Stimulated activated CD8-positive, alpha-beta memory T cell treated with anti-CD3 and anti-CD28 coated beads, Interleukin-2, amount 100 ng/mL, for 48 hours (primary cell): ENCODE measurements around the gene CCDC60.
"Not testable (repeated sequence)": the region's sequence is repeated elsewhere in the genome, so short reads cannot be mapped to it uniquely, and the experiment has no call there.

ENCODE experiments used
- DNase-seq, 2 donors: peaks; one replicate each; pipeline ENCODE4 v3.0.0-alpha.2; 2020; ENCODE audit warnings: low read depth in 2 of 2

The CCDC60 gene

GRCh38 chr12:119338593-119339363, 4.2 kb downstream of the CCDC60 start:
- DNase-seq, result no peak

DNA sequence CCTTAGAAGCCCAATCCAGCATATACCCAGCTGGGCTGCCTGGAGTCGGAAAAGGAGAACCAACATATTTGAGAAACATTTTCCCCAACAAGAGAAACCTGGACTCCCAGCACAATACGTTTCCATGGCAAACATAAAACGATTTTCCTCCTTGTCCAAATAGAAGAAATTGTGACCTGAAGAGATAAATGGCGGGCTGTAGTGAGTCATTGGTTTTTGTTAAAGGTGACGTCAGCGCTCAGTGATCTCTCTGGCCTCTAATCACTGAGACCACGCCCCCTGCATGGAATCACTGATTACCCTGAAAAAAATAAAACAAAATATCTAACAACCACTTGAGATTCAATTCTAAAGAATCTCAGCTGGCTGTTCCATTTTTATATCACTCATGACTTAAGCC, 6.0 kb downstream of the CCDC60 start:
- no peak for DNase-seq

DNA sequence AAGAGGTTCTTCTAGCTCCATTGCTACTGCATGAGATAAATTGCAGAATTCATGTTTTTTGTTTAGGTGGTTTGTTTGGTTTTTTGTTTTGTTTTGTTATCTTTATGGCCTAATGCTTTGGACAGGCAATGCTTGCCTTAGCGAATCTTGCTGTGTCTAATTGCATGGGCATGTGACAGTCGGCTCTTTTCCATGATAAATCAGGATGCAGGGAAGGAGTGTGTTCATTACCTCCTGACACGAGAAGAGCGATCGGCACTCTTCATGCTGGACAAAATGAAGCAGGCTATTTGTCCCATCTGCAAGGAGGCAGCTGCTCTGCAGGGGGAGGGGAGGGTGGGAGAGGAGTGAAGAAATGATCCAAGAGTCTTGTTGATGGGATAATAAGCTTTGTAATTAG, 6.5 kb downstream of the CCDC60 start:
- no peak for DNase-seq

GRCh38 chr12:119341988-119342387, 7.5 kb downstream of the CCDC60 start:
- no peak for DNase-seq

- no peak for DNase-seq
These were observed 8.6 kb downstream of the CCDC60 start for GRCh38 chr12:119343130-119343529.

GRCh38 chr12:119354172-119354571, 19.6 kb downstream of the CCDC60 start:
- DNase-seq, result no peak

GRCh38 chr12:119360366-119360765, 25.8 kb downstream of the CCDC60 start:
- DNase-seq, result not testable (repeated sequence)

- DNase-seq, result no peak
These were observed 28.5 kb downstream of the CCDC60 start for GRCh38 chr12:119363037-119363436.

GRCh38 chr12:119363490-119363889, 29.0 kb downstream of the CCDC60 start:
- DNase-seq, result no peak

- no peak for DNase-seq
These were observed 30.9 kb downstream of the CCDC60 start for GRCh38 chr12:119365451-119365850.

GRCh38 chr12:119366007-119366406, 31.5 kb downstream of the CCDC60 start:
- DNase-seq, result no peak

DNA sequence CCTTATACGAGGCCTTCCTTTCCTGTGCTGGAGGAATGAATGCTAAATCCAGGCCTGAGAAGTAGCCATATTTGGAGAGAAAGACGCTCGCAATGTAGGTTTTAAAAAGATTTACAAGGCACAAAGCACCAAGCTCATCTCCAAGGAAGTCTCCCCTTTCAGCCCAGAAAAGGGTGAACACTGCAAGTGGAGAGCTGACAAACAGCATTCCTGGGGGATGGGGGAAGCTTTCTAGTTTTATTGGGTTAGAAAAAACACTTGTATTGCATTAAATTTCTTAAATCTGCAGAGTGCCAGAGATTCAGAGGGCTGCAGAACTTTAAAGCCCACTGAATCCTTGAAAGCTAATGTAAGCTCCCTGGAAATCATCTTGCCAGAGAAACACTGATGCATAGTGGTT, 34.6 kb downstream of the CCDC60 start:
- no peak for DNase-seq

- no peak for DNase-seq
These were observed 35.5 kb downstream of the CCDC60 start for GRCh38 chr12:119369907-119370546.

- DNase-seq, result no peak
These were observed 38.0 kb downstream of the CCDC60 start for GRCh38 chr12:119372540-119372939.

DNA sequence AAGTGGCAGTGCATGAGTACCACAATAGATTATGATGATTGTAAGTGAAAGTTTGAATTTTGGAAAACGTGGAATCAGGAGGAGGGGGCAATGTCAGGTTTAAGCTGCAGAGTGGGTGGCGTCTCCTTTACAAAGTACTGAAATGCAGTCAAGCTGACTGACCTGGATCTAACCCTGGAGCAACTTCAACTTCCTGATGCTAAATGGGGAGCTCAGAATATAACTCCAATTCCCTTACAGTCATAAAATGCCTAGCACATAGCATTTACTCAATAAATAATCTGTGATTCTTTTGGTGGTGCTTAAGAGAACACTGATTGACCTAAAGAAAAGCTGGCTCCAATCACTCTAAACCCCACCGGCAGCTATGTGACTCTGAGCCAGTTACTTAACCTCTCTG, 38.5 kb downstream of the CCDC60 start:
- no peak for DNase-seq

DNA sequence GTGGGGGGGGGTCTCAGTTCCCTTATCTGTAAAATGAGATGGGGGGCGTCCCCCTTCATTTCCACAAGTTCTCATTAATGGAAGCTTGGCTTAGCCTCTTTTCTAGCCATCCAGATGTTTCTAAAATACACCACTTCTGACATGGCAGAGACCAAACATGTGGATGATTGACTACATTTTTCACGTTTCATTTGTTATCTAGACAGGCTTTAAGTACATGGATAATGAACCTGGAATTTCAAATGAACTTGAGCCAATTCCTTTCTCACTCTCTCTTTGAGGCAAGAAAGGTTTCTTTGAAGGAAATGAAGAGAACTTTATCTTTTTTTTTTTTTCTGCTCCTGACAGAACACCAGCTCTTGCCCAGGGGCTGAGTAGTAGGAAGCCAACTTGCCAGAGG, 39.1 kb downstream of the CCDC60 start:
- DNase-seq, result no peak

- no peak for DNase-seq
These were observed 40.1 kb downstream of the CCDC60 start for GRCh38 chr12:119374635-119375034.

DNA sequence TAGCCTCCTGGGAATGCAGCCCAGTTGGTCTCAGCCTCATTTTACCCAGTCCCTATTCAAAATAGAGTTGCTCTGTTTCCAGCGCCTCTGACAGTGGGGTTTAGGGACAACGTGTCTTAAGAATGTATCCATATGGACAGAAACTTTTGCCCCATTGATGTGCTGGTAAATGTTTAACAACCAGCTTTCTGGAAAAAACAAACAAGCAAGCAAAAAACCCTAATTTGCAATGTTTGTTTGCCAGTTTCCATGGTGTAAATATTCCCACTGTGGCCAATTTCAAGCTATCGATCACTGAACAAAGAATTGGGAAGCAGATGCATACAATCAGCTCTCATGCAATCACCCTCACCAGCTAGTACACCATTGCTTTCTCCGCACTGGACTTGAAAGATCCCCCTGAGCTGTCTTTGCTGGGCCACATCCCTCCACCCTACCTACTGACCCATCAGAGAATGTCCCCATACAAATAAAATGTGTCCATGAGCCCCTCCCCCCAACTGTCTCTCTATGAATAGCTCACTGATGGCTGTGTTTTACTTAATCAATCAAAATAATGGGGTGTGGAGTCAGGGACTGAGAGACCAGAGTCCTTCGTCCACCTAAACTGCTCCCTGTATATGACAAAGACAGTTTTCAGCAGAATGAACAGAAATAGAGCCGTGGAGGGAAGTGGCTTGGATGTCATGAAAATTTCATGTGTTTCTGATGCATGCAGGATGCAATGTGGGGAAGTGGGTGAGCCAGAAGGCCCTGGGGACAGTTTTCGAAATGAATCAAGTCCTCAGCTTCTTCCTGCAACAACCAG, 40.8 kb downstream of the CCDC60 start:
- no peak for DNase-seq

DNA sequence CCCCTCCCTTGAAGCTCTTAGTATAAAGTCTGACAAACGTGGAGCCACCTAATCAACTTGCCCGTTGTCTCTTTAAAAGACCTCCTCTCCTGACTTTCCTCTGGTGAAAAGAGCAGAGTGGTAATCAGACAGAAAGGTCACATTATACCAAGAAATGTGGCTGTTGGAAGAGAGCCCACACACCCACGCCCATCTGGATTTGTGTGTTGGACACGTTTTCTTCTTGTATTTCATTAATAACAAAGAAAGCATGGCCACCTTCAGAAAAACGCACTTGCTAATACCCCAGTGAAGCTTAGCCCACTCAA, 41.3 kb downstream of the CCDC60 start:
- DNase-seq, result no peak

DNA sequence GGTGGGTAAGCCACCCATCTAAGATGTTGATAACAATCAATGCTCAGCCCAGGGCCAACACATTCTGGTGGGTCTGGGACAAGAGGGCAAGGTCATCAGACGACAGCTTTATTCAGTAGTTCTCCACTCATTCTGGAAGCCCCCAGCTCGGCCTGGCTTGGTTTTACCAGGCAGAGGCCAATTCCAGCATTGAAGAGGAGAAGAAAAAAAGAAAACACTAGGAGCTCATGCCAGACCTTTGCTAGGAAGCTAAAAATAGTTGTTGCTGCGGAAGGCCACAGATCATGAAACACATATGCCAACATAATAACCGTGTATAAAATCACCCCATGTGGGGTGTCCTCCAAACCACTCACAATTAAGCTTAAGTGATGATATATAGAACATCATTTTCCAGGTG, 44.4 kb downstream of the CCDC60 start:
- no peak for DNase-seq

DNA sequence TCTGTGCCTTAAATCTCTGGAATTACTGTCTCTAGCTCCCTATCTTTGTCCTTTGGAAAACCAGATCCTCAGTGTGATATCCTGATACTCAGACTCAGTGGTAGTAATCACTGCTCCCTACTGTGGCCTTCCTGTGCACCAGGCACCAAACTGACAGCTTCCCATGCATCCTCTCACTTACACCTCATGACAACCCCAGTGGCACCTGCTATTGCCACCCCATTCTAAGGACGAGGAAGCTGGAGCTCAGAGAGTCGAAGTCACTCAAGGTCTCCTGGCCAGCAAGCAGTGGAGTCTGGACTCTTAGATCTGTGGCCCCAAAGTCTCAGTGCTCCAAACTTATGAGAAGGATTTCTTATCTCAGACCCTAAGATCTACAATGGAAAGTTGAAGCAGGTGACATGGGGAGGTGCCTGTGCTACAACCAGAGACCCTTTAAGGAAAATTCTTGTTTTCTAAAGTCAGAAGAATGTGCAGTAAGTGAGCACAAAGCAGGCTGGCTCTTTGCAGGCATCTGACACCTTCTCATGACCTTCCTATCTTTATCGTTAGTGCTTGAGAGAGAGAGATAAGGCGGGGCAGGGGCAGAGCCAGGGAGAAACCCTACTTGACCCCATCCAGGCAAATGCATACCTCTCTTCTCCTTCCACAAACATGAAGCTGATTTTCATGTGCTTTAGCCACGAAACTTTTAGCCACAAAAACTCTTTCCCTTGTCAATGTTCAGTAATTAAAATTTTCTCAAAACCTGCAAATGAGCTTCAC, 47.1 kb downstream of the CCDC60 start:
- no peak for DNase-seq

- DNase-seq, result no peak
These were observed 48.7 kb downstream of the CCDC60 start for GRCh38 chr12:119383206-119383605.
